Measurements from ENCODE around the gene DPY19L3. TPM values are rescaled to one million over a fixed set of nuclear protein-coding genes. Genes with fewer than 3 reads are reported as not detected.
A peak's percentile ranks its signal among the peaks of the same experiment; 100 is the strongest.

The DPY19L3 gene, protein sequence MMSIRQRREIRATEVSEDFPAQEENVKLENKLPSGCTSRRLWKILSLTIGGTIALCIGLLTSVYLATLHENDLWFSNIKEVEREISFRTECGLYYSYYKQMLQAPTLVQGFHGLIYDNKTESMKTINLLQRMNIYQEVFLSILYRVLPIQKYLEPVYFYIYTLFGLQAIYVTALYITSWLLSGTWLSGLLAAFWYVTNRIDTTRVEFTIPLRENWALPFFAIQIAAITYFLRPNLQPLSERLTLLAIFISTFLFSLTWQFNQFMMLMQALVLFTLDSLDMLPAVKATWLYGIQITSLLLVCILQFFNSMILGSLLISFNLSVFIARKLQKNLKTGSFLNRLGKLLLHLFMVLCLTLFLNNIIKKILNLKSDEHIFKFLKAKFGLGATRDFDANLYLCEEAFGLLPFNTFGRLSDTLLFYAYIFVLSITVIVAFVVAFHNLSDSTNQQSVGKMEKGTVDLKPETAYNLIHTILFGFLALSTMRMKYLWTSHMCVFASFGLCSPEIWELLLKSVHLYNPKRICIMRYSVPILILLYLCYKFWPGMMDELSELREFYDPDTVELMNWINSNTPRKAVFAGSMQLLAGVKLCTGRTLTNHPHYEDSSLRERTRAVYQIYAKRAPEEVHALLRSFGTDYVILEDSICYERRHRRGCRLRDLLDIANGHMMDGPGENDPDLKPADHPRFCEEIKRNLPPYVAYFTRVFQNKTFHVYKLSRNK
- 1 to 10 TPM; 4.4 to 9.8 (median 7.1) TPM for polyA plus RNA-seq (ENCODE audit: low read depth in 6 of 6)

DNA sequence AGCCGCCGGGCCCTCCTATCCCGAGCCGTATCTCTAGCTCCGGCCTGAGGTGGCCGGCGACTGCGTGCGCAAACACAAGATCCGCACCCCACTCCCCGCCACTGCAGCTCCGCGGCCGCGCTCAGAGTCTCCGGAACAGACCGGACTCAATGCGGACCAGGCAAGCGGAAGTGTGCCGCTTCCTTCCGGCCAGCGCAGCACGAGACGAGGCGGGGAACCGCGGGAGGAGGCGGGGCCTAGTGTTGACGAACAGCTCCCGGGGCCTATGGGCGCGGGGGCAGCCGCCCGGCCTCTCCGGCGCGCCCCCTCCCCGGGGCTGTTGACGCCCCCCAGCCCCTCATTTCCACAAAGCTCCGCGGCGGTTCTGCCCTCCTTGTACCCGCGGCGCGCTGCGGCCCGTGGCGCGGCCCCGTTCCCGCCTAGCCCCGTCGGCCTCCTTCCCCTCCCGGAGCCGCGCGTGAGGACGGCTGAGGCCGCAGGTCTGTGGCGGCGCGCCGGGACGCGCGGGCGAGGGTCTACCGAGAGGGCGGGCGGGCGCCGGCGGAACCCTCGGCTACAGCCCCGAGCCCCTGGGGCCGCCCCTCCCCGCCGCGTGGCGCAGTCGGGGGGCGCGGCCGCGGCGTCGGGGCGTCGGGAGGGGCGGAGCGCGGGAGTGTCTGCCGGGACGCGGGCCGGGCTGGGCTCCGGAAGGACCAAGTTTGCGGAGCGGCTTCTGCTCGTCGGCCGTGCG is at the start of gene DPY19L3:
Gene DPY19L3, plus strand, starts transcription at position 340 of the 730 bp plus-strand sequence. CDS start 2,484 bp downstream, outside the sequence.
- Mint-ChIP-seq H3K4me3 (peak within 1 kb of the TSS; percentile 79 to 94 (median 91)), H3K27ac (peak within 1 kb of the TSS; percentile 86 to 98 (median 94)), H3K27me3 (no peaks in the 10 kb centered on the region), H3K4me1 (peaks cover 9 to 42% (median 19%) of the 10 kb centered on the region in 3 donors), H3K36me3 (no peaks in the 10 kb centered on the region), H3K9me3 (no peaks in the 10 kb centered on the region)
- DNase-seq (peak; percentile 90), ATAC-seq (ENCODE audit: low read depth in 2 of 2) (peak; percentile 88 to 91)

DNA sequence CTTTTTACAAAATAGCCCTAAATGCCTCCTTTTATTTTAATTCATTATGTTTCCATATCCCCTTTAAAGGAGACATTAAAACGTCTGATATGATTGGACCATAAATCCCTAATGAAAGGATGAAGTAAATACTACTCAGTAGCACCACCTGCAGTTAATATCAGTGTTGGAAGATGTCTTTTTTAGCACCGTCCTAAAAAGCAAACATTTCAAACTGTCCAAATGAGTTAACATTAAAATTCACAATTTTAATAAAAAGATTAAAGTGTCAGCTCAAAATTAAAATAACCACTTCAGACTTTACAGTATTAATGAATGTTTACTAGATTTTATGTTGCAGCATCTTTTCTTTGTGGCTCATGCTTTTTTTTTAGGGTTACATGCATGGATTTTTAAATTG is 47.9 kb upstream of the DPY19L3 start:
- Mint-ChIP-seq H3K4me1 (peaks cover 16 to 31% (median 21%) of the 10 kb centered on the region in 3 donors), H3K27me3 (no peaks in the 10 kb centered on the region), H3K27ac (no peak overlapping the region), H3K36me3 (peaks cover 37 to 40% of the 10 kb centered on the region in 2 donors), H3K9me3 (peaks cover 0 to 7% (median 0%) of the 10 kb centered on the region in 7 donors), H3K4me3 (no peak overlapping the region)
- DNase-seq = no peak
- no peak for ATAC-seq (ENCODE audit: low read depth in 2 of 2)

DNA sequence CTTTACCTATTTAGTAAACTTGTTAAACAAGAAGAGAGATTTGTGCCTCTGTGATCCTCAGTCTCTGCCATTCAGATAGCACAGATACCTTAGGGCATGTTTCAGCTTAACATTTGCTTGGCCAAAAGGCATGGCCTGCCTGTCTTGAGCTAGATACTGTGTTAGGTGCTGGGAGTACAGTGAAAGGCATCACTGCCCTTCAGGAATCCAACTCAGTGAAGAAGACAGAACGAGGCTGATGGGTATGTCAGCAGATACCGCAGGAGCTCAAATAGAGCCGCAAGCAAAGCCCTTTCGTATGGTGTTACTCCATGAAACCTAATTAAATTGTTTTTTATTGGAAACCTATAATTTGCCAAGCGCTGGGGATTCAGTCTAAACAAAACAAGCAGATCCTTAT is 47.2 kb upstream of the DPY19L3 start:
- Mint-ChIP-seq H3K27me3 (no peaks in the 10 kb centered on the region), H3K4me3 (no peak overlapping the region), H3K27ac (no peak overlapping the region), H3K36me3 (peaks cover 31 to 40% of the 10 kb centered on the region in 2 donors), H3K4me1 (peaks cover 16 to 30% (median 21%) of the 10 kb centered on the region in 3 donors), H3K9me3 (peaks cover 0 to 7% (median 0%) of the 10 kb centered on the region in 7 donors)
- no peak for DNase-seq
- no peak for ATAC-seq (ENCODE audit: low read depth in 2 of 2)

DNA sequence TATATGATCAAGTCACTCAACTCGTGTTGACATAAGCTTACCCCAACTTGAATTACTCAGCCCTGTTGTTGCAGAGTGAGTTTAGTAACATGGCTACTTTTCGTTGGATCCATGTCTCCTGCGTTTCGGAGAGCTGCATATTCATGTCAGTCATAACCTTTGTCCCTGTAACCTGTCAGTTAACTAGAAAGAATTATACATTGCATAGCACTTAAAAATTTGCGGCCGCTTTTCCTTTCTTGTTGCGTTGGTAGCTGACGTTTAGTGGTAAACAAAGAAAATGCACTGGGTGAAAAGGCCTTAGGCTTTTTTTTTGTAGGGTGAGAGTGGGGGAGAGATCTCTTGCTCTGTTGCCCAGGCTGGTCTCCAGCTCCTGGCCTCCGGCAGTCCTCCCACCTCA is 46.0 kb upstream of the DPY19L3 start:
- ATAC-seq (ENCODE audit: low read depth in 2 of 2) = no peak
- Mint-ChIP-seq H3K4me3 (no peak overlapping the region), H3K27me3 (no peaks in the 10 kb centered on the region), H3K9me3 (no peaks in the 10 kb centered on the region), H3K27ac (no peak overlapping the region), H3K4me1 (peaks cover 13 to 36% (median 25%) of the 10 kb centered on the region in 3 donors), H3K36me3 (peaks cover 27 to 34% of the 10 kb centered on the region in 2 donors)
- no peak for DNase-seq

DNA sequence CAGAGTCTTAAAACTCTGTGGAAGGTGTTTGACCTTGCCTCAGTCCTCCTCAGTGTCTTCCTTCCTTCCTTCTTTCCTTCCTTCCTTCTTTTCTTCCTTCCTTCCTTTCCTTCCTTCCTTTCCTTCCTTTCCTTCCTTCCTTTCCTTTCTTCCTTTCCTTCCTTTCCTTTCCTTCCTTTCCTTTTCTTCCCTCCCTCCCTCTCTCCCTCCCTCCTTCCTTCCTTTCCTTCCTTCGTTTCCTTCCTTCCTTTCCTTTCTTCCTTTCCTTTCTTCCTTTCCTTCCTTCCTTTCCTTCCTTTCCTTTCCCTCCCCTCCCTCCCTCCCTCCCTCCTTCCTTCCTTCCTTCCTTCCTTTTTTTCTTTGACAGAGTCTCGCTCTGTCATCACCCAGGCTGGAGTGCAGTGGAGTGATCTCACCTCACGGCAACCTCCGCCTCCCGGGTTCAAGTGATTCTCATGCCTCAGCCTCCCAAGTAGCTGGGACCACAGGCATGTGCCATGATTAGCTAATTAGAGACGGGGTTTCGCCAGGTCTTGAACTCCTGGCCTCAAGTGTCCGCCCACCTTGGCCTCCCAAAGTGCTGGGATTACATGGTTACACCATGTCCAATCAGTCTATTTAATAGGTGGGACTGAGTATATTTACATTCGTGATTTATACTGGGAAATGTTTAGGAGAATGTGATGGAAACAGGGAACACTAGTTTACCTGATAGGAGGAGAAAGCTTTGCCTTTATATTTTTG is 43.8 kb upstream of the DPY19L3 start:
- H3K27ac Mint-ChIP-seq = no peak overlapping the region
- H3K27me3 Mint-ChIP-seq = no peaks in the 10 kb centered on the region
- peaks cover 19 to 26% (median 20%) of the 10 kb centered on the region in 3 donors for H3K4me1 Mint-ChIP-seq
- no peak overlapping the region for H3K4me3 Mint-ChIP-seq
- DNase-seq = no peak
- no peaks in the 10 kb centered on the region for H3K9me3 Mint-ChIP-seq
- H3K36me3 Mint-ChIP-seq = peaks cover 35 to 44% of the 10 kb centered on the region in 2 donors
- no peak for ATAC-seq (ENCODE audit: low read depth in 2 of 2)

DNA sequence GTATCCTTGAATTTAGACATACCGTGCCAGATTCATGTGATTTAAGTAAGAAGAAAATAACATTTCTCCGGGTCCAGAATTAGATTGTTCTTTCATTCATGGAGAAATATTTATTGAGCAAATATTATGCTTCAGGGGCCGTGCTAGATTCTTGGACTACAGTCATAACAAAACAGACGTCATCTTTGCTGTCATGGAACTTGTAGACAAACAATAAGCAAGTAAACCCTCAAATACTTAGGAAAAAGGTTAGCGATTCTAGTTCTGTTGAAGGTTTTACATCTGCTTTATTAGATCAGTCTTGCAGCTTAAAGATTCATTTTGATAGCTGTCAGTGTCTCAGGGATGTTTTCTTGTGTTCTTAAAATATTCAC is 43.3 kb upstream of the DPY19L3 start:
- peaks cover 38 to 49% of the 10 kb centered on the region in 2 donors for H3K36me3 Mint-ChIP-seq
- no peak overlapping the region for H3K27ac Mint-ChIP-seq
- H3K4me1 Mint-ChIP-seq = peaks cover 22 to 30% (median 22%) of the 10 kb centered on the region in 3 donors

DNA sequence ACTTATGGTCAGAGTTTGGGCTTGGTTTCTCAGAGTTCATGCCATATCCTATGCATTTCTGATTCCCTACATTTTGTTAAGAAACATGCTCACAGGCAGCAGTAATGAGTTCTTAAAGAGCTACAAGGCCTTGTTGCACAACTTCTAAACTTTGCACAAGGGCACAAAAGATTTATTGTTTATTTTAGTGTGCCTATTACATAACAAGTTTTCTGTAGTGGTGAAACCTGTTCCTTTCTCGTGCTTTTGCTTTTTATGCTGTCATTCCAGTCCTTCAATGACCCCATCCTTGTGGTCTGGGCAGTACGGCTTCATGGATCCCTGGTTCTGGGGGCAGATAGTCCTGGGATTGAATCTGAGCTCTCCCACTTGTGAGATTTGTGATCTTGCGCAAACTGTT is 42.4 kb upstream of the DPY19L3 start:
- ATAC-seq (ENCODE audit: low read depth in 2 of 2) (no peak), DNase-seq (no peak)
- Mint-ChIP-seq H3K4me3 (no peak overlapping the region), H3K36me3 (peaks cover 40 to 54% of the 10 kb centered on the region in 2 donors), H3K27me3 (no peaks in the 10 kb centered on the region), H3K9me3 (no peaks in the 10 kb centered on the region), H3K4me1 (peaks cover 23 to 30% (median 25%) of the 10 kb centered on the region in 3 donors), H3K27ac (no peak overlapping the region)

More for the DNA sequence above, 43.3 kb upstream of the DPY19L3 start:
- ATAC-seq (ENCODE audit: low read depth in 2 of 2) (no peak), DNase-seq (no peak)
- no peaks in the 10 kb centered on the region for H3K9me3 Mint-ChIP-seq
- H3K27me3 Mint-ChIP-seq = no peaks in the 10 kb centered on the region
- H3K4me3 Mint-ChIP-seq = no peak overlapping the region

DNA sequence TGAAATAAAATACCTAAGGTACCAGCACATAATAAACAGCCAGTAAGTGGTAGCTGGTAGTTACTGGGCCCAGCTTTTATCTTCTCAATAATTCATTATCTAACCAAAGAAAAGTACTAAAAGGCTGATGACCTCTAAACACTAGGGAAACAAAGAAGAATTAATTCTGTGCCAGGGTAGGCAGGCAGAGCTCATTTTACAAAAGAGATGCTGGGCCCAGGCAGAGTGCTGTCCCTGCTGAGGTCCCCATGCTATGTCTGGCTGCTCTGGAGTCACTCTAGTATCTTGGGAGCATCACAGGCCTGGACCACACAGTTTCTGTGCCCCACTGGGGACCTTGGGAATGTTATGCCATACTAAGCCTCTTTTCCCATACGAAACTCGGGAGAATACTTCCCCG is 41.9 kb upstream of the DPY19L3 start:
- Mint-ChIP-seq H3K4me1 (peaks cover 23 to 30% (median 25%) of the 10 kb centered on the region in 3 donors), H3K36me3 (peaks cover 37 to 54% of the 10 kb centered on the region in 2 donors), H3K4me3 (no peak overlapping the region), H3K9me3 (no peaks in the 10 kb centered on the region), H3K27me3 (no peaks in the 10 kb centered on the region), H3K27ac (peak overlapping the region in 2 of 6 donors; percentile 15 to 39)
- DNase-seq (no peak), ATAC-seq (ENCODE audit: low read depth in 2 of 2) (no peak)

DNA sequence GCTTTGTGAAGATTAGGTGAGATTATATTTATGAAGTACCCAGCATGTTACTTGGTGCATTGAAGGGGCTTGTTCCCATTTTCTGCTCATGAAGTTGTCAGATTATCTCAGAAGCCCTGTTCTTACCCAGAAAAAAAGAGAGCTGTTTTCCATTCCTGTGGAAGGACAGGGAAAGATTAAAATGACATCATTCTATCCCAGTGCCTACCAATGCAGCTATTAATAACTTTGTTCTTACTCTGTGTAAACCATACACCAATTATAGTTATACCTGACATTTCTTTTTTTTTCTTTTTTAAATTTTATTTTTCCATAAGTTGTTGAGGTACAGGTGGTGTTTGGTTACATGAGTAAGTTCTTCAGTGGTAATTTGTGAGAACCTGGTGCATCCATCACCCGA is 41.5 kb upstream of the DPY19L3 start:
- H3K27me3 Mint-ChIP-seq = no peaks in the 10 kb centered on the region
- H3K4me1 Mint-ChIP-seq = peaks cover 23 to 30% (median 25%) of the 10 kb centered on the region in 3 donors
- peaks cover 37 to 54% of the 10 kb centered on the region in 2 donors for H3K36me3 Mint-ChIP-seq
- H3K9me3 Mint-ChIP-seq = no peaks in the 10 kb centered on the region
- H3K4me3 Mint-ChIP-seq = no peak overlapping the region
- DNase-seq = no peak
- H3K27ac Mint-ChIP-seq = no peak overlapping the region
- ATAC-seq (ENCODE audit: low read depth in 2 of 2) = no peak

DNA sequence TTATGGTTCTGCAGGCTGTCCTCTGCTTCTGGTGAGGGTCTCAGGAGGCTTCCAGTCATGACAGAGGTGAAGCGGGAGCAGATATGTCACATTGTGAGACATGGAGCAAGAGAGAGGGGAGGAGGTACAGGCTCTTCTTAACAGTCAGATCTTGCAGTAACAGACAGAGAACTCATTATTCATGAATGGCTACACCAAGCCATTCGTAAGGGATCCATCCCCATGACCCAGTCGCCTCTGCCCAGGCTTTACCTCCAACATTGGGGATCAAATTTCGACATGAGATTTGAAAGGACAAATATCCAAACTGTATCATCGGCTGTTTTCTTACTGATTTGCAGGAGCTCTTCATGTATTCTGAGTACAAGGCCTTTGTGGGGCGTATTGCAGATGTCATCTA is 38.5 kb upstream of the DPY19L3 start:
- H3K36me3 Mint-ChIP-seq = peaks cover 44 to 45% of the 10 kb centered on the region in 2 donors
- H3K4me3 Mint-ChIP-seq = no peak overlapping the region
- H3K27ac Mint-ChIP-seq = peak overlapping the region in 2 of 6 donors; percentile 13 to 58
- H3K4me1 Mint-ChIP-seq = peaks cover 22 to 30% (median 24%) of the 10 kb centered on the region in 3 donors
- DNase-seq (no peak), ATAC-seq (ENCODE audit: low read depth in 2 of 2) (no peak)
- no peaks in the 10 kb centered on the region for H3K27me3 Mint-ChIP-seq
- H3K9me3 Mint-ChIP-seq = peaks cover 0 to under 1% (median 0%) of the 10 kb centered on the region in 7 donors

DNA sequence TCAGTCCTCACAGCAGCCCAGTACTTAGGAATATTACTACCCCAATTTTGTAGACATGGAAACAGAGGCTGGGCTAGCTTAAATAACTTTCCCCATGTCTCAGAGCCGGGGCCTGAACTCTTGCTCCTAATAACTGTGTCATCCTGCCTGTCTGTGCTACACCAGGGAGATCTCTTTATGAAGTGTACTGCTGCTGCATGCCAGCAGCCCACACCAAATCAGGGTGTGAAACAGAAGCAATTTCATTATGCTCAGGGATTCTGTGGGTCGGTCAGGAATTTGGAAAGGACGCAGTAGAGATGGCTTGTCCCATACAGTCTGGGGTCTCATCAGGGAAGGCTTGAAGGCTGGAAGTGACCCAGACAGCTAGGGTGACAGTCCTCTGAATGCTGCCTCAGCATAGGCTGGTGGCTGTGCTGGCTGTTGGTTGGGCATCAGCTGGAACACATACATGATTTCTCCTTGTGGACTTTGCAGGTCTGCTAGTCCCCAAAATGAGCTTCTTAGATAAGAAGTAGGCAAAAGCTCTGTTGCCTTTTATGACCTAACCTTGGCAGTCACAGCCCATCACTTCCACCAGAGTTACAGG is 37.5 kb upstream of the DPY19L3 start:
- peaks cover 22 to 30% (median 24%) of the 10 kb centered on the region in 3 donors for H3K4me1 Mint-ChIP-seq
- no peaks in the 10 kb centered on the region for H3K27me3 Mint-ChIP-seq
- peaks cover 44 to 53% of the 10 kb centered on the region in 2 donors for H3K36me3 Mint-ChIP-seq
- DNase-seq (no peak), ATAC-seq (ENCODE audit: low read depth in 2 of 2) (no peak)
- H3K4me3 Mint-ChIP-seq = no peak overlapping the region
- peaks cover 0 to 4% (median 0%) of the 10 kb centered on the region in 7 donors for H3K9me3 Mint-ChIP-seq
- no peak overlapping the region for H3K27ac Mint-ChIP-seq

DNA sequence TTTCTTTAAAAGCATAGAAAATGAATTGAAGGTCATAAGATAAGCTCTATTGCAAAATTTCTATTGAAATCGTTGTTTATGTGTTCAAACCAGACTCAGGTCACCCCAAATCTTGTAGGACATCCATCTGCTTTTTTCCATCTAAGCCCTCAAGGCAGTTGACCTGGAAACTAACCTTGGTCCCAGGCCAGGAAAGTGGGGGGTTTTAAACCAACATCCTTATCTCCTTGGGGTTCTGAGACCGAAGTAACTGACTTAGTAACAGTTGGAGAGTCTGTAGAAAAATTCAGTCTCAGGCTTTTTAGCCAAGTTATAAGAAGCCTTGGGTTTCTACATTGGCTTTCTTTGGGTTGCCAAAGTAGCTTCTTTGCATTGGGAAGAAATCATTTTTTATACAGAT is 36.8 kb upstream of the DPY19L3 start:
- no peak for ATAC-seq (ENCODE audit: low read depth in 2 of 2)
- Mint-ChIP-seq H3K4me1 (peaks cover 17 to 34% (median 24%) of the 10 kb centered on the region in 3 donors), H3K36me3 (peaks cover 40 to 57% of the 10 kb centered on the region in 2 donors), H3K27ac (peak overlapping the region in 1 of 6 donors; percentile 29), H3K27me3 (no peaks in the 10 kb centered on the region), H3K4me3 (no peak overlapping the region), H3K9me3 (peaks cover 0 to 4% (median 0%) of the 10 kb centered on the region in 7 donors)
- DNase-seq = no peak

All from naive B cell (primary cell).